Muscle of leg (tissue), 11 donors: Measurements from ENCODE around the gene LHPP. TPM values are rescaled to one million over a fixed set of nuclear protein-coding genes. Genes with fewer than 3 reads are reported as not detected.
A peak's percentile ranks its signal among the peaks of the same experiment; 100 is the strongest.

Experiments used
- DNase-seq: peaks from one replicate; pipeline ENCODE4 v3.0.0; 2013
- H3K27ac ChIP-seq: one replicate; pipeline ENCODE4 v1.5.1; 2013; ENCODE audit warnings: mild to moderate bottlenecking, low read length, control low read depth
- H3K27me3 ChIP-seq: one replicate; pipeline ENCODE4 v1.6.1; 2013; ENCODE audit warnings: low read length; ENCODE audit not compliant: control insufficient read depth, insufficient read depth
- H3K36me3 ChIP-seq: one replicate; pipeline ENCODE4 v1.6.1; 2013; ENCODE audit warnings: low read length; ENCODE audit not compliant: control insufficient read depth, insufficient read depth
- H3K4me1 ChIP-seq: one replicate; pipeline ENCODE4 v1.6.1; 2013; ENCODE audit warnings: low read length; ENCODE audit not compliant: control insufficient read depth, insufficient read depth
- H3K4me3 ChIP-seq: one replicate; pipeline ENCODE4 v1.5.1; 2013; ENCODE audit warnings: low read length, control low read depth
- H3K9me3 ChIP-seq: replicated peaks from 2 replicates; pipeline ENCODE4 v1.6.1; 2013; ENCODE audit warnings: low read depth, low read length; ENCODE audit not compliant: control insufficient read depth
- WGBS: methylation state at CpG from one replicate; pipeline ENCODE4 v1.1.5; 2013; ENCODE audit warnings: missing lambda C conversion rate; ENCODE audit not compliant: insufficient coverage; 5-methylcytosine and 5-hydroxymethylcytosine counted together
- polyA plus RNA-seq, 8 donors: library from polyadenylated mRNA; unstranded; fragments of 120-200 nt; gene quantifications; one replicate each; pipeline versions ENCODE4 v1.2.1 to v1.2.3, GENCODE V29; 2013; ENCODE audit warnings: inconsistent platforms in 1 of 8, low replicate concordance in 1 of 8; ENCODE audit not compliant: insufficient read length in 8 of 8, insufficient read depth in 1 of 8
- total RNA-seq: library from RNA; stranded (reverse); fragments of 120-200 nt; gene quantifications from one replicate; pipeline ENCODE4 v1.2.4, GENCODE V29; 2013

The LHPP gene
- total and polyA plus RNA-seq, 9 donors, result 2.9 to 9.9 (median 8.0) TPM

- 86% methylated on average over 4 of the region's 4 CpGs for WGBS
- no peak for DNase-seq
- H3K4me3 ChIP-seq, result no peak overlapping the region
- H3K27me3 ChIP-seq, result peaks cover 36% of the 10 kb centered on the region
- H3K4me1 ChIP-seq, result peaks cover 3% of the 10 kb centered on the region
- no peaks in the 10 kb centered on the region for H3K36me3 ChIP-seq
- no peak overlapping the region for H3K27ac ChIP-seq
- H3K9me3 ChIP-seq, result no peaks in the 10 kb centered on the region
Measured at GRCh38 chr10:124458473-124458872, 3.1 kb upstream of the LHPP start.

- Histone ChIP-seq H3K4me1 (peaks cover 3% of the 10 kb centered on the region), H3K4me3 (no peak overlapping the region), H3K36me3 (no peaks in the 10 kb centered on the region), H3K27me3 (peaks cover 31% of the 10 kb centered on the region), H3K9me3 (no peaks in the 10 kb centered on the region), H3K27ac (no peak overlapping the region)
- DNase-seq, result no peak
- WGBS, result no CpG with 5 or more reads among the region's 2 CpGs
Measured at GRCh38 chr10:124458889-124459288, 2.7 kb upstream of the LHPP start.

- Histone ChIP-seq H3K9me3 (no peaks in the 10 kb centered on the region), H3K27me3 (peaks cover 26% of the 10 kb centered on the region), H3K4me3 (no peak overlapping the region), H3K27ac (no peak overlapping the region), H3K36me3 (peaks cover 2% of the 10 kb centered on the region), H3K4me1 (peaks cover 3% of the 10 kb centered on the region)
- WGBS, result 50% methylated on average over 1 of the region's 1 CpG
- DNase-seq, result no peak
Measured at GRCh38 chr10:124459395-124459794, 2.2 kb upstream of the LHPP start.

- WGBS, result 69% methylated on average over 4 of the region's 5 CpGs
Measured at GRCh38 chr10:124460144-124460543, 1.5 kb upstream of the LHPP start.

GRCh38 chr10:124462348-124462695, 699 bp downstream of the LHPP start:
- Histone ChIP-seq H3K36me3 (peaks cover 2% of the 10 kb centered on the region), H3K27ac (no peak overlapping the region), H3K9me3 (no peaks in the 10 kb centered on the region), H3K4me1 (peaks cover 3% of the 10 kb centered on the region), H3K27me3 (peaks cover 5% of the 10 kb centered on the region), H3K4me3 (peak overlapping the region; percentile 54)
- 64% methylated on average over 4 of the region's 8 CpGs for WGBS
- no peak for DNase-seq

More at GRCh38 chr10:124460144-124460543, 1.5 kb upstream of the LHPP start:
- no peak overlapping the region for H3K4me3 ChIP-seq
- H3K36me3 ChIP-seq, result peaks cover 2% of the 10 kb centered on the region
- H3K4me1 ChIP-seq, result peaks cover 3% of the 10 kb centered on the region
- H3K27me3 ChIP-seq, result peaks cover 19% of the 10 kb centered on the region
- H3K9me3 ChIP-seq, result no peaks in the 10 kb centered on the region
- no peak for DNase-seq
- no peak overlapping the region for H3K27ac ChIP-seq

- Histone ChIP-seq H3K4me1 (peaks cover 3% of the 10 kb centered on the region), H3K36me3 (peaks cover 2% of the 10 kb centered on the region), H3K9me3 (no peaks in the 10 kb centered on the region), H3K27ac (no peak overlapping the region), H3K27me3 (no peaks in the 10 kb centered on the region), H3K4me3 (no peak overlapping the region)
- no peak for DNase-seq
- WGBS, result 78% methylated on average over 6 of the region's 9 CpGs
Measured at GRCh38 chr10:124464028-124464965, 2.7 kb downstream of the LHPP start.

GRCh38 chr10:124465003-124465776, 3.6 kb downstream of the LHPP start:
- no peak overlapping the region for H3K27ac ChIP-seq

GRCh38 chr10:124465777-124466488, 4.3 kb downstream of the LHPP start:
- DNase-seq, result no peak
- Histone ChIP-seq H3K4me3 (no peak overlapping the region), H3K4me1 (peaks cover 3% of the 10 kb centered on the region), H3K27me3 (no peaks in the 10 kb centered on the region), H3K36me3 (peaks cover 2% of the 10 kb centered on the region), H3K27ac (no peak overlapping the region), H3K9me3 (no peaks in the 10 kb centered on the region)
- 83% methylated on average over 3 of the region's 9 CpGs for WGBS

More at GRCh38 chr10:124465003-124465776, 3.6 kb downstream of the LHPP start:
- H3K4me1 ChIP-seq, result peaks cover 3% of the 10 kb centered on the region
- no peaks in the 10 kb centered on the region for H3K9me3 ChIP-seq
- no peaks in the 10 kb centered on the region for H3K27me3 ChIP-seq
- H3K4me3 ChIP-seq, result no peak overlapping the region
- H3K36me3 ChIP-seq, result peaks cover 2% of the 10 kb centered on the region
- 68% methylated on average over 17 of the region's 17 CpGs for WGBS
- no peak for DNase-seq

- WGBS, result 85% methylated on average over 3 of the region's 4 CpGs
- DNase-seq, result no peak
- Histone ChIP-seq H3K4me1 (no peaks in the 10 kb centered on the region), H3K4me3 (no peak overlapping the region), H3K27ac (no peak overlapping the region), H3K9me3 (no peaks in the 10 kb centered on the region), H3K36me3 (peaks cover 2% of the 10 kb centered on the region), H3K27me3 (no peaks in the 10 kb centered on the region)
Measured at GRCh38 chr10:124467165-124467564, 5.5 kb downstream of the LHPP start.

GRCh38 chr10:124468624-124469023, 7.0 kb downstream of the LHPP start:
- no peak overlapping the region for H3K4me3 ChIP-seq
- WGBS, result 71% methylated on average over 7 of the region's 13 CpGs
- no peak overlapping the region for H3K27ac ChIP-seq
- no peaks in the 10 kb centered on the region for H3K4me1 ChIP-seq
- peaks cover 2% of the 10 kb centered on the region for H3K36me3 ChIP-seq
- no peaks in the 10 kb centered on the region for H3K9me3 ChIP-seq
- H3K27me3 ChIP-seq, result no peaks in the 10 kb centered on the region
- DNase-seq, result no peak
